Thyroid gland (tissue), 4 donors: Measurements from ENCODE around the gene NTPCR.

Source experiments
- CTCF ChIP-seq, 6 experiments: fragments of 200-600 bp in 3 of 6; fragments of 450-650 bp in 3 of 6; sonication (generic) in 3 of 6; IDR thresholded peaks; one replicate each; pipeline ENCODE4 v1.5.1; 2016 to 2019; ENCODE audit warnings: antibody characterized with exemption in 6 of 6, mild to moderate bottlenecking in 2 of 6, inconsistent platforms in 1 of 6, moderate library complexity in 1 of 6
- POLR2A ChIP-seq, 2 donors: fragments of 450-650 bp; IDR thresholded peaks; one replicate each; pipeline ENCODE4 v1.6.1; 2017; ENCODE audit warnings: antibody characterized with exemption in 2 of 2, mild to moderate bottlenecking in 2 of 2, moderate library complexity in 1 of 2

DNA sequence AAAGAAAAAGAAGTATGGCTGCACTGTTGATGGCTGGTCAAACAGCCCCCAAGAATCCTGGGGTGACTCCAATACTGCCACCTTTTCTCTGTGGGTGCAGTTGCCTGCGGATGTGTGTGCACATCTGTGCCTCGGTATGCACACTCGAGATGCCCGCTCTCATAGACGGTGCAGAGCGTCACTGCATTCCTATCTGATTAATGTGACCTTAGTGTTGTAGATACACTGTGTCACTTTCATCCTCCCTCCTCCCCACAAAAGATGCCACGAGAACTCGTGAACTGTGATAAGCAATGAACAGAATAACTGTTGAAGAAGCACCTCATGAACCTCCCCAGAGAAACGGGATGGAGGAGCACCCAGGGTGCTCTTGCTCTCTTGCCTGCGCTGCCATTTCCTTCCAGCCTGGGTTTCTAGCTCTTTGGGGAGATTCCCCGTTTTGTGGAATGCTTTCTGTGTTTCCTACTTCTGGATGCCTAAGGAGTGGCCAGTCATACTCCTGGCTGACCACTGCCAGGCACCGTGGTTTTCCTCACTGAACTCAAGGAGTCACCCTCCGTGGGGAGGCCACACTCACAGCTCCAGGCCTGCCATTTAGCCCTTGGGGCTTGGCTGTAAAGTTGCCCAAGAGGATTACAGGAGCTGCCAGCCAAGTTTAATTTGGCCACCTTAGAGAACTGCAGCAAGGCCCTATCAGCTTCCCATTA lies 32.0 kb downstream of the NTPCR start:
- TF ChIP-seq POLR2A (IDR thresholded peaks at IDR 0.05) (no peak), CTCF (IDR thresholded peaks at IDR 0.05) (no peak)
